Type B pancreatic cell (in vitro differentiated cells): Measurements from ENCODE around the gene SLC4A3. TPM values are rescaled to one million over a fixed set of nuclear protein-coding genes. Genes with fewer than 3 reads are reported as not detected.

Experiments used
- DNase-seq: peaks from one replicate; pipeline ENCODE4 v3.0.0; 2021; ENCODE audit warnings: mixed read lengths; ENCODE audit not compliant: unreplicated experiment; ENCODE audit errors: extremely low spot score
- H3K27ac Mint-ChIP-seq: 2 replicates; pipeline ENCODE4 v1.8.0; 2021; ENCODE audit warnings: mild to moderate bottlenecking, mixed read lengths
- H3K27me3 Mint-ChIP-seq: 2 replicates; pipeline ENCODE4 v1.8.0; 2021; ENCODE audit warnings: mixed read lengths
- H3K36me3 Mint-ChIP-seq: 2 replicates; pipeline ENCODE4 v1.8.0; 2021; ENCODE audit warnings: mixed read lengths
- H3K4me1 Mint-ChIP-seq: one replicate; pipeline ENCODE4 v1.8.0; 2021; ENCODE audit warnings: mixed read lengths; ENCODE audit not compliant: unreplicated experiment
- H3K4me3 Mint-ChIP-seq: 2 replicates; pipeline ENCODE4 v1.8.0; 2021; ENCODE audit warnings: mild to moderate bottlenecking, mixed read lengths
- H3K9me3 Mint-ChIP-seq: 2 replicates; pipeline ENCODE4 v1.8.0; 2021; ENCODE audit warnings: mixed read lengths
- CTCF ChIP-seq: fragments of 200-600 bp; sonication (generic); conservative IDR thresholded peaks from 2 replicates; pipeline ENCODE4 v1.5.0; 2021; ENCODE audit warnings: antibody characterized with exemption, mild to moderate bottlenecking
- total RNA-seq: library from RNA; stranded (reverse); gene quantifications from 2 replicates; pipeline ENCODE4 v1.2.1, GENCODE V29; 2021; ENCODE audit warnings: low replicate concordance

The SLC4A3 gene
- total RNA-seq, 1 donor from 2014 or later: 15.8 TPM

- no peak for DNase-seq
- Mint-ChIP-seq H3K27ac (peak overlapping the region; percentile 40), H3K36me3 (peaks cover 4% of the 10 kb centered on the region), H3K4me1 (peaks cover 5% of the 10 kb centered on the region), H3K4me3 (no peak overlapping the region), H3K9me3 (peaks cover 28% of the 10 kb centered on the region), H3K27me3 (peaks cover 12% of the 10 kb centered on the region)
- TF ChIP-seq CTCF: no peak
Observed at GRCh38 chr2:219661197-219661954, 33.9 kb downstream of the SLC4A3 start.

GRCh38 chr2:219661955-219662395 lies 34.5 kb downstream of the SLC4A3 start:
- no peak overlapping the region for H3K4me3 Mint-ChIP-seq
- H3K27ac Mint-ChIP-seq: peak overlapping the region; percentile 43
- TF ChIP-seq CTCF: no peak
- peaks cover 4% of the 10 kb centered on the region for H3K36me3 Mint-ChIP-seq
- H3K9me3 Mint-ChIP-seq: peaks cover 28% of the 10 kb centered on the region
- peaks cover 5% of the 10 kb centered on the region for H3K4me1 Mint-ChIP-seq
- DNase-seq: peak; percentile 16
- H3K27me3 Mint-ChIP-seq: peaks cover 9% of the 10 kb centered on the region

- Mint-ChIP-seq H3K9me3 (peaks cover 28% of the 10 kb centered on the region), H3K4me3 (peak overlapping the region; percentile 48), H3K27me3 (peaks cover 5% of the 10 kb centered on the region), H3K27ac (peak overlapping the region; percentile 43), H3K4me1 (peaks cover 5% of the 10 kb centered on the region), H3K36me3 (peaks cover 4% of the 10 kb centered on the region)
- no peak for DNase-seq
- no peak for TF ChIP-seq CTCF
Observed at GRCh38 chr2:219662566-219662965, 35.1 kb downstream of the SLC4A3 start.

- Mint-ChIP-seq H3K36me3 (peaks cover 4% of the 10 kb centered on the region), H3K27me3 (no peaks in the 10 kb centered on the region), H3K9me3 (peaks cover 23% of the 10 kb centered on the region), H3K4me1 (peaks cover 5% of the 10 kb centered on the region), H3K27ac (no peak overlapping the region), H3K4me3 (no peak overlapping the region)
- TF ChIP-seq CTCF: no peak
- no peak for DNase-seq
Observed at GRCh38 chr2:219663116-219663762, 35.8 kb downstream of the SLC4A3 start.

GRCh38 chr2:219664041-219664440 lies 36.6 kb downstream of the SLC4A3 start:
- Mint-ChIP-seq H3K4me3 (no peak overlapping the region), H3K9me3 (peaks cover 23% of the 10 kb centered on the region), H3K27ac (no peak overlapping the region), H3K27me3 (peaks cover 3% of the 10 kb centered on the region), H3K36me3 (peaks cover 4% of the 10 kb centered on the region), H3K4me1 (peaks cover 5% of the 10 kb centered on the region)
- DNase-seq: no peak
- TF ChIP-seq CTCF: no peak
